CD4-positive, alpha-beta T cell treated with Interleukin-2 at 100 ng/mL for 4 hours (primary cell): ENCODE results near the gene GOLGA6L10.
A peak's percentile ranks its signal among the peaks of the same experiment; 100 is the strongest.
"Not testable (repeated sequence)": the region's sequence is repeated elsewhere in the genome, so short reads cannot be mapped to it uniquely, and the experiment has no call there.

Experiments
- DNase-seq: peaks from one replicate; pipeline ENCODE4 v3.0.0-alpha.2; 2020; ENCODE audit warnings: low spot score

The GOLGA6L10 gene

DNA sequence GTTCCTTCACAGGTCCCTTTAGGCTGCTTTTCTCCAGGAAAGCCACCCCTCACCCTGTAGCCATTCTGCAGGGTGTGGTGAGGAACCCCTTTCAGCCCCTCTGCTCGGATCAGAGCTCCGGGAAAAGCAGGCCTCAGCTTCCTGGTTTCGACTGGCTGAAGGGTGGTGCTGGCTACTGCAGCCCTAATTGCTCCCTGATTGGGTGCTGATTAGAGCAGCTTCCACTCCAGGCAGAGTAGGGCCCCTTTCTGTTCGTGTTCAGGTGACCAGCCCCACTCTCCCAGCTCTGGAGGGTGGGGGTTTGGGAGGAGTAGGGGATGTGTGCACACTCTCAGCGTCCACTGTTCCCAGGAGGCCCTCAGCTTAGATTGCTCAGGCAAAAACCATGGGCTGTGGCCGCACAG, 49.8 kb downstream of the GOLGA6L10 start:
- not testable (repeated sequence) for DNase-seq

- DNase-seq: peak; percentile 58
Measured at GRCh38 chr15:82298520-82298919, 50.8 kb downstream of the GOLGA6L10 start.

- DNase-seq: no peak
Measured at GRCh38 chr15:82298032-82298431, 51.2 kb downstream of the GOLGA6L10 start.

DNA sequence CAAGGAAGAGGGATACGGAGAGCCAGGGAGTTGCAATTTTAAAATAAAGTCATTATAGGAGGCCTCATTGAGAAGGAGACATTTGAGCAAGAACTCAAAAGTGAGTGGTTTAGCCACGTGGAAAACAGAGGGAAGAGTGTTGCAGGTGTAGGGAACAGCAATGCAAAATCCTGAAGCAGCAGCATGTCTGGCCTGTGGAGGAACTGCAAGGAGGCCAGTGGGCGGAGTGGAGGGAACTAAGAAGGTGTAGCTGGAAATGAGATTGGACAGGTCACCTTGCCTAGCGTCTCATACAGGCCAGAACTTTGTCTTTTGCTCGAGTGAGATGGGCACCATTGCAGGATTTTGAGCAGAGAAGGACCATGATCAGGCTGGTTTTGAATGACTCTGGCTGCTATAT, 51.7 kb downstream of the GOLGA6L10 start:
- no peak for DNase-seq

GRCh38 chr15:82294061-82294690, 55.1 kb downstream of the GOLGA6L10 start:
- no peak for DNase-seq

DNA sequence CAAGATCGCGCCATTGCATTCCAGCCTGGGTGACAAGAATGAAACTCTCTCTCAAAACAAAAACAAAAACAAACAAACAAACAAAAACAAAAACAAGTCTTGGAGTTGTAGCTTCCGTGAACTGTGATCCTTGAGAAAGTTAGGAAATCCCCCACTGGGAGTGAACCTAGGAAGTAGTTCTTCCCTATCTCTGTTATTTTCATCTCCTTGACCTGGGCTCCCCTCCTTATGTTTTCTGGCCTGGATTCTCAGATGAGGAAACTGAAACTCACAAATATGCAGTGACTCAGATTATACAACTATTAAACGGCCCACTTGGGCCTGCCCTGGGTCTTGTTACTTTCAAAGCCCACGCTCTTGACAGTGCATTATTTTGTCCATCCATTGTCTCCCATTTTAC, 57.0 kb downstream of the GOLGA6L10 start:
- no peak for DNase-seq
